Central memory CD4-positive, alpha-beta T cell (primary cell): ENCODE results near the gene SPRYD4.

Experiments used
- DNase-seq: peaks from one replicate; pipeline ENCODE4 v3.0.0; 2022

Gene SPRYD4

DNA sequence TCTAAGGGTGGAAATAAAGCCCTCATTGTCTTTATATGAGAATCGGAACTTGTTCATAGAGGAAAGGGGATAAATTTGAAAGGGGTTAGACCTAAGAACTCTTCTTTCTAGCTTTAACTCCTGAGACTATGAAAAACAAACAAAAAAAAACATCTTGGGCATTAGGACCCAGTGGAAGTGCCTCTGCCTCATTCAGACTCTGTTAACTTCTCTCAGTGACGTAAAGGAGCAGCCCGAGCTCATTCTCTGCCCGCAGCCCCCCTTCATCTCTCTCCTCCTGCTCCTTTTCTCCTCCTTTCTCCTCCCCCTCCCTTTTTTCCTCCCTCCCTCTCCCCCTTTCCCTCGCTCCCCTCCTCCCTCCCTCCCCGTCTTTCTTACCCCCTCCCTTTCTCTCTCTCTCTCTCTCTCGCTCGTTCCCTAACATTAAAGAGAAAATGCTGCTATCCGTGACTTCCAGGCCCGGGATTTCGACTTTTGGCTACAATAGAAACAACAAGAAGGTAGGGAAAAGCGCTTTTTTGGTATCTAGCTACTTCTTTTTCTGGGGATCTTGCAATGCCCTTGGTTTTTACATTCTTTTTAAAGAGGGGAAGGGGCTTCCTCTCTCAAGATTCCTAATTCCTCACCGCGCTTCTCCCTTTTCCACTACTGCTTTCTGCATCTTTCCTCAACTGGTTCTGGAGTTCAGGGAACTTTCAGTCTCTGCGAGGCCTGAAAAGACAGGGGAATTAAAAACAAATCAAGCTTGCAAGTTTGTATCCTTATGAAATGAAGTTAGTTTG, 53.4 kb downstream of the SPRYD4 start, which contains the start of gene RBMS2:
Gene RBMS2, plus strand, starts transcription at position 231 of the 782 bp plus-strand sequence. Its CDS starts 204 bp downstream, at position 435.
- DNase-seq: peak; percentile 56

DNA sequence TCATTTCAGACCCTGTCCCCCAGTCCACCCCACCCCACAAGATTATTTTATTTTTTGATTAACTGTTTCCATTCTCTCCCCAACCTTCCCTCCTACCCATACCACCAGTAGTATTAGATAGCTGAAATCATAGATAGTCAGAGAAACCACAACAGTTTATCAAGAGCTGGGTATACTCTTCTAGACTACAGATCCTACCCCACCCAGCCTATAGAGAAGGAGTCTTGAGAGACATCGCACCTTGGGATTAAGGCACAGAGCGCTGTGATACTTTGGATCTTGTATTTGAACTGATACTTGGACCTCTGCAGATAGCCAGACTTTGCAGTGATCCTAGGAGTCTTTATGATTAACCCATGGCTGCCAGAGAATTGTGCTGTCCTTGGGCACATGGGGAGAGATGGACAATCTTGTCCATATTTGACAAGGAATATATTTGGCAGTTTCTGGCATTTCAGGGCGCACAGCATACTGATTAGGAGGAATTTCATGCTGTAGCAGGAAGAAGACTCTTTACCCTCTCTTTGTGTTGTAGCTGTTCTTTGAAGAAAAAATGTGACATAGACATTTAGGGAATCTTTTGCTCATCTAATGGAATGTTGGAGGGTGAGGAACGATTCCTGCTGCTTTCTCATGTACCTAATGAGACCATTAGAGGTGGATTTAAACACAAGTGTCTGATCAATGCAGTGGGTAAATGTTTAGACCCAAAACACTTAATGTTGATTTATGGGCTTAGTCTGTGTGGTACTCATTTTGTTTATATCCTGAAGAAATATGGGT, 54.2 kb downstream of the SPRYD4 start:
- DNase-seq: no peak

DNA sequence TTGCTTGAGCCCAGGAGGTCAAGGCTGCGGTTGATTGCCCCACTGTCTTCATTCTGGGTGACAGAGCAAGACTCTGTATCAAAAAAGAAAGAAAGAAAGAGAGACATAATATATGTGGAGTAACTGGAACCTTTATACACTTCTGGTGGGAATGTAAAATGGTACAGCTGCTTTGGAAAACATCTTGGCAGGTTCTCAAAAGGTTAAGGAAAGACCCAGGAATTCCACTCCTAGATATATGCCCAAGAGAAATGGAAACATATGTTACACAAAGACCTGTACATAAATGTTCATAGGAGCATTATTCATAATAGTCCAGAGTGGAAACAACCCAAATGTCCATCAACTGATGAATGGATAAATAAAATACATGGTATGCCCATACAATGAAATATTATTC, 60.5 kb downstream of the SPRYD4 start:
- DNase-seq: no peak
